Left forelimb (tissue), 1 donor: ENCODE data around the gene MARCKS.
"Not testable (repeated sequence)": the region's sequence is repeated elsewhere in the genome, so short reads cannot be mapped to it uniquely, and the experiment has no call there.

ENCODE experiments used
- DNase-seq: peaks from one replicate; pipeline ENCODE4 v3.0.0-alpha.2; 2018; ENCODE audit warnings: low spot score

The MARCKS gene

GRCh38 chr6:113886512-113886911 lies 29.4 kb downstream of the MARCKS start:
- DNase-seq = no peak

GRCh38 chr6:113888493-113888892 lies 31.3 kb downstream of the MARCKS start:
- DNase-seq = no peak

- no peak for DNase-seq
Measured at GRCh38 chr6:113888956-113889630, 31.9 kb downstream of the MARCKS start.

GRCh38 chr6:113893451-113893850 lies 36.3 kb downstream of the MARCKS start:
- no peak for DNase-seq

GRCh38 chr6:113893866-113894265 lies 36.7 kb downstream of the MARCKS start:
- no peak for DNase-seq

- DNase-seq = no peak
Measured at GRCh38 chr6:113894712-113895674, 37.8 kb downstream of the MARCKS start.

GRCh38 chr6:113901482-113901881 lies 44.3 kb downstream of the MARCKS start:
- no peak for DNase-seq

GRCh38 chr6:113903666-113904330 lies 46.7 kb downstream of the MARCKS start:
- no peak for DNase-seq

GRCh38 chr6:113907102-113907815 lies 50.1 kb downstream of the MARCKS start:
- no peak for DNase-seq

- DNase-seq = no peak
Measured at GRCh38 chr6:113908801-113909200, 51.7 kb downstream of the MARCKS start.

GRCh38 chr6:113909224-113909856 lies 52.2 kb downstream of the MARCKS start:
- DNase-seq = no peak

GRCh38 chr6:113910285-113910684 lies 53.1 kb downstream of the MARCKS start:
- DNase-seq = not testable (repeated sequence)
